Gastrocnemius medialis (tissue), 4 donors: ENCODE data around the gene RRAGB. TPM values are rescaled to one million over a fixed set of nuclear protein-coding genes. Genes with fewer than 3 reads are reported as not detected.
"Not testable (repeated sequence)": the region's sequence is repeated elsewhere in the genome, so short reads cannot be mapped to it uniquely, and the experiment has no call there.

Source experiments
- ATAC-seq, 2 donors: fragments of 150-250 bp; one replicate each; pipeline ENCODE4 v1.9.1; 2016
- DNase-seq, 2 donors: peaks; one replicate each; pipeline ENCODE4 v3.0.0-alpha.2; 2019
- H3K27ac ChIP-seq, 4 donors: fragments of 200-600 bp; sonication (generic); 1 replicate in 1 of 4; 2 replicates in 3 of 4; pipeline ENCODE4 v1.5.1; 2016 to 2018; ENCODE audit warnings: mild to moderate bottlenecking in 2 of 4, moderate library complexity in 1 of 4
- H3K27me3 ChIP-seq, 3 donors: fragments of 200-600 bp; sonication (generic) in 2 of 3; 1 replicate in 1 of 3; 2 replicates in 2 of 3; pipeline versions ENCODE4 v1.5.1 to v1.6.0; 2016 to 2019; ENCODE audit warnings: mild to moderate bottlenecking in 1 of 3, moderate library complexity in 1 of 3
- H3K36me3 ChIP-seq, 2 donors: fragments of 200-600 bp; sonication (generic) in 1 of 2; one replicate each; pipeline ENCODE4 v1.5.1; 2017 to 2018
- H3K4me1 ChIP-seq, 2 donors: fragments of 200-600 bp; sonication (generic) in 1 of 2; one replicate each; pipeline ENCODE4 v1.5.1; 2016 to 2017; ENCODE audit warnings: mild to moderate bottlenecking in 2 of 2
- H3K4me3 ChIP-seq, 4 donors: fragments of 200-600 bp; sonication (generic) in 3 of 4; 1 replicate in 1 of 4; 2 replicates in 3 of 4; pipeline ENCODE4 v1.5.1; 2016 to 2019; ENCODE audit warnings: mild to moderate bottlenecking in 2 of 4
- H3K9me3 ChIP-seq, 3 donors: fragments of 200-600 bp; sonication (generic) in 2 of 3; 1 replicate in 1 of 3; 2 replicates in 2 of 3; pipeline ENCODE4 v1.5.1; 2016 to 2019
- CTCF ChIP-seq, 5 experiments: fragments of 450-650 bp in 3 of 5; fragments of 200-600 bp in 2 of 5; sonication (generic) in 2 of 5; IDR thresholded peaks in 4 of 5; conservative IDR thresholded peaks in 1 of 5; 1 replicate in 4 of 5; 2 replicates in 1 of 5; pipeline ENCODE4 v1.5.1; 2016 to 2019; ENCODE audit warnings: antibody characterized with exemption in 5 of 5, mild to moderate bottlenecking in 3 of 5, moderate library complexity in 3 of 5
- POLR2A ChIP-seq, 2 donors: fragments of 450-650 bp; IDR thresholded peaks; one replicate each; pipeline ENCODE4 v1.6.1; 2017; ENCODE audit warnings: antibody characterized with exemption in 2 of 2, mild to moderate bottlenecking in 2 of 2, moderate library complexity in 2 of 2
- in situ Hi-C, 4 donors: fragments of 200-750 bp; cut with MboI; loops; one replicate each; pipeline versions ENCODE4 v1.15.0 to v1.8.0; 2017; ENCODE audit warnings: low sequenced_read_pairs in 4 of 4
- intact Hi-C: fragments of 100-400 bp; cut with DNase I; formaldehyde crosslinking; loops from one replicate; pipeline ENCODE4 v1.15.1; 2023; ENCODE audit warnings: low total_unique reads
- total RNA-seq, 4 donors: library from RNA; depleted of rRNA; stranded (reverse); fragments of >200 nt; gene quantifications; one replicate each; pipeline versions ENCODE4 v1.1.0 to v1.2.3, GENCODE V29; 2016

RRAGB gene
- total RNA-seq, 4 donors from 2014 or later = 2.8 to 20.9 (median 7.4) TPM

GRCh38 chrX:55750256-55750655 lies 32.7 kb downstream of the RRAGB start:
- in situ Hi-C loops (no loop called here), intact Hi-C loops (no loop called here)
- Histone ChIP-seq H3K36me3 (peaks cover 0 to 20% of the 10 kb centered on the region in 2 donors), H3K27ac (no peak overlapping the region), H3K27me3 (peaks cover 0 to 7% (median 0%) of the 10 kb centered on the region in 3 donors), H3K9me3 (no peaks in the 10 kb centered on the region), H3K4me1 (no peaks in the 10 kb centered on the region), H3K4me3 (no peak overlapping the region)
- TF ChIP-seq CTCF (IDR thresholded peaks at IDR 0.05 in 4 of 5, conservative IDR thresholded peaks at IDR 0.05 in 1 of 5) = no peak
- no peak for TF ChIP-seq POLR2A (IDR thresholded peaks at IDR 0.05)
- no peak for DNase-seq
- ATAC-seq = no peak

- intact Hi-C loops = no loop called here
- Histone ChIP-seq H3K27ac (no peak overlapping the region), H3K36me3 (peaks cover 0 to 30% of the 10 kb centered on the region in 2 donors), H3K4me3 (no peak overlapping the region), H3K27me3 (peaks cover 0 to 7% (median 0%) of the 10 kb centered on the region in 3 donors), H3K9me3 (no peaks in the 10 kb centered on the region), H3K4me1 (no peaks in the 10 kb centered on the region)
- ATAC-seq = no peak
- DNase-seq = no peak
- in situ Hi-C loops = no loop called here
- TF ChIP-seq CTCF (IDR thresholded peaks at IDR 0.05 in 4 of 5, conservative IDR thresholded peaks at IDR 0.05 in 1 of 5) (no peak), POLR2A (IDR thresholded peaks at IDR 0.05) (no peak)
Observed at GRCh38 chrX:55754861-55755294, 37.3 kb downstream of the RRAGB start.

GRCh38 chrX:55758033-55758432 lies 40.5 kb downstream of the RRAGB start:
- peaks cover 0 to 27% of the 10 kb centered on the region in 2 donors for H3K36me3 ChIP-seq
- H3K4me3 ChIP-seq = no peak overlapping the region
- ATAC-seq = no peak
- no peaks in the 10 kb centered on the region for H3K9me3 ChIP-seq
- no peak for DNase-seq
- peaks cover 0 to 4% (median 4%) of the 10 kb centered on the region in 3 donors for H3K27me3 ChIP-seq
- no peaks in the 10 kb centered on the region for H3K4me1 ChIP-seq
- TF ChIP-seq POLR2A (IDR thresholded peaks at IDR 0.05) = no peak
- in situ Hi-C loops = no loop called here
- no peak overlapping the region for H3K27ac ChIP-seq
- intact Hi-C loops = no loop called here

GRCh38 chrX:55759478-55759877 lies 41.9 kb downstream of the RRAGB start:
- H3K27me3 ChIP-seq = peaks cover 0 to 4% (median 0%) of the 10 kb centered on the region in 3 donors
- peaks cover 0 to 13% of the 10 kb centered on the region in 2 donors for H3K36me3 ChIP-seq
- no peak overlapping the region for H3K4me3 ChIP-seq
- in situ Hi-C loops = no loop called here
- TF ChIP-seq CTCF (IDR thresholded peaks at IDR 0.05 in 4 of 5, conservative IDR thresholded peaks at IDR 0.05 in 1 of 5) (no peak), POLR2A (IDR thresholded peaks at IDR 0.05) (no peak)
- ATAC-seq = no peak
- intact Hi-C loops = no loop called here
- no peaks in the 10 kb centered on the region for H3K4me1 ChIP-seq
- no peak for DNase-seq
- no peaks in the 10 kb centered on the region for H3K9me3 ChIP-seq
- no peak overlapping the region for H3K27ac ChIP-seq

- TF ChIP-seq POLR2A (IDR thresholded peaks at IDR 0.05) (no peak), CTCF (IDR thresholded peaks at IDR 0.05 in 4 of 5, conservative IDR thresholded peaks at IDR 0.05 in 1 of 5) (no peak)
Observed at GRCh38 chrX:55767100-55767499, 49.6 kb downstream of the RRAGB start.

GRCh38 chrX:55774419-55774818 lies 56.9 kb downstream of the RRAGB start:
- H3K36me3 ChIP-seq, DNase-seq, H3K27ac ChIP-seq, H3K4me3 ChIP-seq, H3K9me3 ChIP-seq, intact Hi-C loops, in situ Hi-C loops, H3K4me1 ChIP-seq, H3K27me3 ChIP-seq, ATAC-seq: not testable (repeated sequence)

More at GRCh38 chrX:55767100-55767499, 49.6 kb downstream of the RRAGB start:
- no peak for ATAC-seq
- Histone ChIP-seq H3K9me3 (no peaks in the 10 kb centered on the region), H3K27me3 (no peaks in the 10 kb centered on the region), H3K4me3 (no peak overlapping the region), H3K36me3 (no peaks in the 10 kb centered on the region), H3K4me1 (no peaks in the 10 kb centered on the region), H3K27ac (no peak overlapping the region)
- in situ Hi-C loops = no loop called here
- intact Hi-C loops = no loop called here
- DNase-seq = no peak
